NCI-H2081 treated with DMSO at 0.1 percent for 48 hours (cell line): Measurements from ENCODE around the gene ERCC5.

Experiments
- DNase-seq: peaks from one replicate; lab custom pipeline; 2025; lab: John Stamatoyannopoulos, UW

ERCC5 gene

DNA sequence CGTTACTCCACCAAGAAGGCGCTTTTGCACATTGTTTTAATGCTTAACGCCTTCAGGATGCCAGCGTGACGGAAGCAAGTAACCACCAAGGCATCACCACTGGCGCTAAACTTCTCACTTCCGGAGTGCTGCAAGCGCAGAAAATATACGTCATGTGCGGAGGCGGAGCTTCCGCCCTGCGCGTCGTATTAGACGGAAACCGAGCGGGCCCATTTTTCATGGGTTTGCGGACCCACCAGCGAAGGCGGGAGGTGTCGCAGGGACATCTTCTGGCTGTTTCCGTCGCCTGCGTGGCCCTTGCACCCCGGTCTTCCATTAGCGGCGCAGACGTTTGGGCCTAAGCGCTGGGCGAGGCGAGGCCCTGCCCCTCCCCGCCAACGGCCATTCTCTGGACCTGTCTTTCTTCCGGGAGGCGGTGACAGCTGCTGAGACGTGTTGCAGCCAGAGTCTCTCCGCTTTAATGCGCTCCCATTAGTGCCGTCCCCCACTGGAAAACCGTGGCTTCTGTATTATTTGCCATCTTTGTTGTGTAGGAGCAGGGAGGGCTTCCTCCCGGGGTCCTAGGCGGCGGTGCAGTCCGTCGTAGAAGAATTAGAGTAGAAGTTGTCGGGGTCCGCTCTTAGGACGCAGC, at the start of gene ERCC5:
TSS of gene ERCC5 (plus strand) at position 403 of the 631 bp plus-strand sequence. CDS start 235 bp downstream, outside the sequence.
- DNase-seq: peak; percentile 64

GRCh38 chr13:102798581-102799425, 47.0 kb upstream of the ERCC5 start, which contains the start of the genes BIVM and POGLUT2:
TSS of gene BIVM (plus strand) at chr13:102799119. CDS start at chr13:102807268, 8,149 bp downstream.
TSS of gene POGLUT2 (minus strand) at chr13:102798976. CDS start at chr13:102798670, 306 bp downstream.
- peak; percentile 66 for DNase-seq

GRCh38 chr13:102799426-102800144, 46.2 kb upstream of the ERCC5 start:
- DNase-seq: no peak

DNA sequence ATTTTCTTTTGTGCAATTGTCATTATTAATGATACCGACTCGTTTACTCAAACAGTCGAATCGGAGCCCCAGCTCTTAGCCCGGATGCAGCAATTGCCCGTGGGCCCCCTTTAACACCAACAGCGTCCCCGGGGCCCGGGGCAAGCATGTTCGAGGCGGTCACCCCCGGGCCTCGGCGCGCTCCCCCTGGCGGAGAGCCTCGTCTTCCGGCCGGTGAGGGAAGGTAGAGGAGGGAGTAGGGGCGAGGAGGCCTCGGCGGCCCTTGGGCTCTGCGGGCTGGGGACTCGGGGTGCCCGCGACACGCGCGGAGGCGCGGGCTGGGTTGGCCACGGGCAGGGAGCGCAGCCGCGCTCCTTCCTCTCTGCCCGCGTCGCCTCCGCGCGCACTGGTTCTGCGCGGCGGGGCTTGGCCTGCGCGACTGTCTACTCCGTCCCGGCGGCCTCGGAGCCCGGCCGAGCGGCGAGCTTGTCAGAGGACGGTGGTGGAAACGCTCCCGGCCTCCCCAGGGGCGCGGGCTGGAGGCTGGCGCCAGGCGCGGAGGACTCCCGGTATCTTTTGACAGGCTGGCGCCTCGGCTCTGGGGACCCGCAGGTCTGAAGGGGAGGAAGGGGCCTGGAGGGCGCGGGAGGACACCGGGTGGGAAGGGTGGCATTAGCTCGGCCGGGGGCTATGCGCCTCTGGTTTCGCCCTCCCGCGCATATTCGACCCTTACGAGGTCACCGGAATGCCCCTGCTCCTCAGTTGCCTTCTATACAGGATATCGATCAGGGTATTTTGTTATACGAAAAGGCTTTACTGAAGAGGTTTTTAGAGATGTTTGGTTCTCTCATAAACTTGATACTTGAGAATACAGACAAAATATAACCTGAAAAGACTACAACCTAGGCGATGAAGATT, 45.4 kb upstream of the ERCC5 start:
- DNase-seq: no peak

DNA sequence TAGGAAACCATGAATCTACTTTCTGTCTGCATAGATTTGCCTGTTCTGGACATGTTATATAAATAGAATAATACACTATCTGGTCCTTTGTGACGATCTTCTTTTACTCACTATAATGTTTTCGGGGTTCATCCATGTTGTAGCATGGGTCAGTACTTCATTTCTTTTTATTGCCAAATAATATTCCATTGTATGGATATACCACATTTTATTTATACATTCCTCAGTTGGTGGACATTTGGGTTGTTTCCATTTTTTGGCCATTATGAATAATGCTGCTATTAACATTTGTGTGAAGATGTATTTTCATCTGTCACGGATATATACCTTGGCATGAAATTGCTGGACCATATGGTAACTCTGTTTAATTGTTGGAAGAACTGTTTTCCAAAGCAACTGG, 40.2 kb upstream of the ERCC5 start:
- no peak for DNase-seq

DNA sequence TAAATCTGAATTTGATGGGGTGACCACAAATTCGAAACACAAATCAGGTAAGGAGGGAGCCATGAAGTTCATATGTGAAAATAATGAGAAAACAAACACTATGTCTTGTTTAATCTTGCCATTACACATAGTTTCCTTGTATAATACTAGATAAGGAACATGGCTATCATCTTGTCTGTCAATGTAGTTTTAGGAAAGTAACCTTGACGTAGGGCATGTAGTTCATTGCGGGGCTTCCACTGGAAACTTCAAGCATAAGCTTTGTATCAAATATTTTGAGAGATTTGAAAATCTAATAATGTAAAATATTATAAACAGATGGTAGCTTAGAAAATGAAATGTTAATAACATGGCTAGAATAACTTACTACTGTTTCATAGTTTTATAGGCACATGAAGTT, 38.1 kb upstream of the ERCC5 start:
- no peak for DNase-seq

DNA sequence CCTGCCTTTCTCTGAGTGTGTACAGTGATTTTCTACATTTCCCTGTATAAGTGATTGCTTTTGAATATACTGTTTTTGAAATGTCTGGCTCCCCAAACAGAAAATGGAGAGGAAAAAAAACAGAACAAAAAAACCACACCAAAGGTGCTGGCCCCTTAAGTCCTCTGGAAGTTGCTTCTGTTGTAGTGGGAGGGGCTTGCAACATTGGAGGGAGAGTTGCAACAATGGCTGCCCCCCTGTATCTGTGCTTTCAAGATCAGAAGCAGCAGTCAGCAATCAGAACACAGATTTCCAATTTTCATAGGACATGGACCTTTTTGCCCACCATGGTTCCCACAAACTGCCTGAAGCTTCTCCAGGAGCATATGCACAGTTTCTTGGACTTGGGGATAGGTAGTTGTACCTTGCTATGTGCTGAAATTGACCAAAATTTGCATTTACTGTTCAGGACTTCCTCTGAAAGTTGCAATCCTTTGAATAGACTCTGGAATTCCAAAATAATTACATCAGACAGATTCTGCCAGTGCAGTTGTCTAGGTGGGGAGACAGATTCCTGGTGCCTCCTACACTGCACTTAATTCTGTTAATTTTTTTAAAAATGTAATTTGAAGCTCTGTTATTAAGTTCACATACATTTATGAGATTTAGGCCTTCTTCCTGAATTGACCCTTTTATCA, 33.1 kb upstream of the ERCC5 start:
- DNase-seq: no peak

- no peak for DNase-seq
Measured at GRCh38 chr13:102814025-102814607, 31.7 kb upstream of the ERCC5 start.

GRCh38 chr13:102814793-102815192, 31.0 kb upstream of the ERCC5 start:
- DNase-seq: no peak

DNA sequence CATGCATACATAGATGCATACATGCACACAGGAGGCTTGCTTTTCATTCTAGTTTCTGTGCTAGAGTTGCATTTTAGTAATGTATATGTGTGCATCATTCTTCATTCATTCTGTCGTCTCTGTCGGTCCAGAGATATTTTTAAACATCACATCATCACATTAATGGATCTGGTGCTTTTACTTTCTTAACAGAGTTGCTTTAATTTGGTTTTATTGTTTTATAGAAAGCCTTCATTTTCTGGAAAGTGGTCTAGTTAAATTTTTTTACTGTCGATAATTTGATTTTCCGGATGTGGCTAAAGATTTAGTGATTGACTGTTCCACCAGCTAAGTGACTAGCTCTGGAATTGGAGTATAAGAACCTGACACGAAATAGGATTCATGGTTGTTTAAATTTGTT, 30.0 kb upstream of the ERCC5 start:
- no peak for DNase-seq

DNA sequence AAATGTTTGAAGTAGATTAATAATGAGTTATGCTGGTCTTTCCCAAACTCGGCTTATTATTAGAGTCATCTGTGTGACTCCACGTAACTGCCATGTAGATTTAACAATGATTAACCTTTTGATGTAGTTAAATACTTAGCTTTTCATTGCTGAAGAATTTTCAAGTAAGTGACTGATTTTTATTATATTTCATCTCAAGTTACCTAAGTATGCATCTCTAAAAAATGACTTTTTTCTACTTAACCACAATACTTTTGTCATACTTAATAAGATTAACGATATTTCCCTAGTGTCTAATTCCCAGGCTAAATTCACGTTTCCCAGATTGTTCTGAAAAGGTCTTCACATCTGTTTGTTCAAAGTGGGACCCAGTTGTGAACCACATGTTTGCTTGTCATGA, 29.1 kb upstream of the ERCC5 start:
- DNase-seq: no peak

- DNase-seq: no peak
Measured at GRCh38 chr13:102817241-102817640, 28.6 kb upstream of the ERCC5 start.

DNA sequence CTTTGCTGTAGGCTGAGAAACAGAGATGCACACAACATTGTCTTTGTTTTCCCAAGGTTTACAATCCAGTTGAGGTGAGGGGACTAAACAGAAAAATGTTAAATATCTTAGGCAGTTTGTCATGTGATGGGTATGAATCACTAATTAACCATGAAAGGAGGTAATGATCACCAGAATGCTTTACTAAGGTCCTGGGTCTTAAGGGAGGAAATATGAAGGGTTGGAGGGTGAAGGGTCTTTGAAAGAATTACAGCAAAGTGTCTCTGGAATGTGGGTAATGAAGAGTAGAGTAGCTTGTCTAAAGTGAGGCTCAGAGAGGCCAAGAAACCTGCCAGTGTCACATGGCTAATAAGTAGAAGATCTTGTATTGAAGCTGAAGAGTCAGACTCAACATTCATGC, 27.9 kb upstream of the ERCC5 start:
- DNase-seq: no peak

GRCh38 chr13:102825400-102825799, 20.4 kb upstream of the ERCC5 start:
- DNase-seq: no peak

- DNase-seq: no peak
Measured at GRCh38 chr13:102825921-102826706, 19.7 kb upstream of the ERCC5 start.

GRCh38 chr13:102830646-102831045, 15.2 kb upstream of the ERCC5 start:
- no peak for DNase-seq

- no peak for DNase-seq
Measured at GRCh38 chr13:102836471-102836870, 9.4 kb upstream of the ERCC5 start.

- DNase-seq: no peak
Measured at GRCh38 chr13:102838273-102838672, 7.6 kb upstream of the ERCC5 start.

DNA sequence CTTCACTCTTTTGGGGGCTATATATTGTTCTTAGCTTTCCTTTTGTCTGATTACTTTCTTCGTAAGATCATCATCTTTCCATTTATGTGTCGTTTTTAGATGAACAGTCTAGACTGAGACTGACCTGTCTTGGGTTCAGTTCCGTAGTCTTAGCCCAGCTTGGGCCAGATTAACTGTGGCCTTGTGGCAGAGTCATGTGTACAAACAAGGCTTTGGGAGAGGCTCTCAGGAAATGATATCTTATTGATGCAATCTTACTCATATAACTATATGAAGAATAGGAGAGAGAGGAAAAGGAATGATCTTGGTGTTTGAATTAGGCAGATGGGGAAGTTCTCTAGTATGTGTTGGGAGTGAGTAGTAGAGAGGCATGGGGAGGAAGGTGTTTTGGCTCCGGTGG, 6.8 kb upstream of the ERCC5 start:
- no peak for DNase-seq

DNA sequence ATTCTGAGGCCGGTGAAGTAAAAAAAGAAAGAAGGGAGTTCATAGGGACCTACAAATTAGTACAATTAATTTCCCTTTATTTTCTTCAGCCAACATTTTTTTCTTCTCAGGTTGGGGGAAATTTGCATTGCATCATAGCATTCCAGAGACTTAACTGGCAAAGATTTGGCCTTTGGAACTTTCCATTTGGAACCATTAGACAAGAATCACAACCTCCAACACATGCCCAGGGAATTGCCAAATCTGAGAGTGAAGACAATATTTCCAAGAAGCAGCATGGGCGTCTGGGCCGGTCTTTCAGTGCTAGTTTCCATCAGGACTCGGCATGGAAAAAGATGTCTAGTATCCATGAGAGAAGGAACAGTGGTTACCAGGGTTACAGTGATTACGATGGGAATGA, 6.4 kb upstream of the ERCC5 start:
- DNase-seq: no peak
